Smooth muscle cell (in vitro differentiated cells): Measurements from ENCODE around the gene ST7L. TPM values are rescaled to one million over a fixed set of nuclear protein-coding genes. Genes with fewer than 3 reads are reported as not detected.

Experiments used
- DNase-seq: peaks from one replicate; lab custom pipeline; 2025; ENCODE audit not compliant: unreplicated experiment; lab: John Stamatoyannopoulos, UW
- H2AFZ ChIP-seq: fragments of 200-600 bp; sonication (generic); 2 replicates; pipeline ENCODE4 v1.6.0; 2016; ENCODE audit warnings: antibody characterized with exemption, low read depth, mild to moderate bottlenecking
- H3F3A ChIP-seq: fragments of 200-600 bp; sonication (generic); 2 replicates; pipeline ENCODE4 v1.6.0; 2017; ENCODE audit warnings: antibody characterized with exemption, low read depth
- H3K27ac ChIP-seq: fragments of 200-600 bp; sonication (generic); 2 replicates; pipeline ENCODE4 v1.5.1; 2016; ENCODE audit warnings: low read depth, mild to moderate bottlenecking
- H3K27me3 ChIP-seq: fragments of 200-600 bp; sonication (generic); 2 replicates; pipeline ENCODE4 v1.6.1; 2016; ENCODE audit warnings: low read depth, mild to moderate bottlenecking
- H3K36me3 ChIP-seq: fragments of 200-600 bp; sonication (generic); 2 replicates; pipeline ENCODE4 v1.5.1; 2016; ENCODE audit warnings: low read depth
- H3K4me1 ChIP-seq: fragments of 200-600 bp; sonication (generic); 2 replicates; pipeline ENCODE4 v1.5.1; 2016; ENCODE audit warnings: low read depth
- H3K4me2 ChIP-seq: fragments of 200-600 bp; sonication (generic); 2 replicates; pipeline ENCODE4 v1.6.0; 2016; ENCODE audit warnings: mild to moderate bottlenecking
- H3K4me3 ChIP-seq: fragments of 200-600 bp; sonication (generic); 2 replicates; pipeline ENCODE4 v1.5.1; 2016; ENCODE audit warnings: mild to moderate bottlenecking
- H3K79me2 ChIP-seq: fragments of 200-600 bp; sonication (generic); 2 replicates; pipeline ENCODE4 v1.6.0; 2016; ENCODE audit warnings: low read depth, mild to moderate bottlenecking
- H3K9ac ChIP-seq: fragments of 200-600 bp; sonication (generic); 2 replicates; pipeline ENCODE4 v1.6.0; 2016; ENCODE audit warnings: low read depth
- H3K9me3 ChIP-seq: fragments of 200-600 bp; sonication (generic); replicated peaks from 2 replicates; pipeline ENCODE4 v1.5.1; 2016; ENCODE audit warnings: low read depth
- H4K20me1 ChIP-seq: fragments of 200-600 bp; sonication (generic); 2 replicates; pipeline ENCODE4 v1.6.0; 2016; ENCODE audit warnings: low read depth
- CTCF ChIP-seq: fragments of 200-600 bp; sonication (generic); IDR thresholded peaks from 2 replicates; pipeline ENCODE4 v1.5.1; 2017; ENCODE audit warnings: borderline replicate concordance, mild to moderate bottlenecking, antibody characterized with exemption; ENCODE audit not compliant: insufficient read depth, poor library complexity, severe bottlenecking
- WGBS: methylation state at CpG from one replicate; pipeline ENCODE4 v1.1.7; 2016; ENCODE audit warnings: low lambda C conversion rate; 5-methylcytosine and 5-hydroxymethylcytosine counted together
- polyA plus RNA-seq: library from polyadenylated mRNA; unstranded; fragments of >200 nt; fragmentation: Nextera tagmentation; extraction: Ambion mirVana; gene quantifications from 2 replicates; pipeline ENCODE4 v1.2.1, GENCODE V29; 2016
- total RNA-seq: library from RNA; depleted of rRNA; stranded (reverse); fragments of >200 nt; gene quantifications from 2 replicates; pipeline ENCODE4 v1.2.3, GENCODE V29; 2014

ST7L gene
- total and polyA plus RNA-seq, 2 experiments from 2014 or later, result 11.8 to 28.0 TPM

- peaks cover 25% of the 10 kb centered on the region for H3K4me1 ChIP-seq
- no peaks in the 10 kb centered on the region for H3K27me3 ChIP-seq
- no peak overlapping the region for H3K4me2 ChIP-seq
- no peaks in the 10 kb centered on the region for H3K9me3 ChIP-seq
- no peak for TF ChIP-seq CTCF
- no peak for DNase-seq
- WGBS, result 95% methylated on average over 2 of the region's 2 CpGs
- H4K20me1 ChIP-seq, result peaks cover 13% of the 10 kb centered on the region
- H3K27ac ChIP-seq, result no peak overlapping the region
- H3K9ac ChIP-seq, result no peak overlapping the region
- no peaks in the 10 kb centered on the region for H3K36me3 ChIP-seq
- H3K4me3 ChIP-seq, result no peak overlapping the region
- H2AFZ ChIP-seq, result no peak overlapping the region
- H3F3A ChIP-seq, result peaks cover 10% of the 10 kb centered on the region
- no peaks in the 10 kb centered on the region for H3K79me2 ChIP-seq
Measured at GRCh38 chr1:112518186-112518585, 100.8 kb downstream of the ST7L start.

DNA sequence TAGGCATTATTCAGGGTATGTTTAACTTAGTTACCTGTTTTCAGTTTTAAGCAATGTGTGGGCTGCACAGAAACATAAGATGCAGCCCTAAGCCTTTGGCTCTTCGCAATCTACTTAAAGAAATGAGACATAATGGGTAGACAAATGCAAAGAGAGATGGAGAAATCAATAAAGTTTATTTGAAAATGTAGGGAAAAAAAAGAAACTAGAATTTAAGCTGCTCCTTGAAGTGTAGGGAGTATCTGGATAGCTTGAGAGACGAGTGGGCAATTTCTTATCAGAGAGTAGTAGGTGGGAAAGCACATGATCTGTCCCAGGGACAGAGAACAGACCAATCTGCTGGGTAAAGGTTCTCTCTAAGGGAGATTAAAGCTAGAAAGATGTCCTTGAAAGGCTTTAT lies 101.3 kb downstream of the ST7L start:
- no peak overlapping the region for H2AFZ ChIP-seq
- H3F3A ChIP-seq, result peaks cover 10% of the 10 kb centered on the region
- no peaks in the 10 kb centered on the region for H3K9me3 ChIP-seq
- no peaks in the 10 kb centered on the region for H3K27me3 ChIP-seq
- H3K4me3 ChIP-seq, result no peak overlapping the region
- 67% methylated on average over 2 of the region's 2 CpGs for WGBS
- H3K4me1 ChIP-seq, result peaks cover 21% of the 10 kb centered on the region
- no peak overlapping the region for H3K4me2 ChIP-seq
- no peak overlapping the region for H3K9ac ChIP-seq
- H3K79me2 ChIP-seq, result no peaks in the 10 kb centered on the region
- no peak overlapping the region for H3K27ac ChIP-seq
- TF ChIP-seq CTCF, result no peak
- no peak for DNase-seq
- H3K36me3 ChIP-seq, result no peaks in the 10 kb centered on the region
- peaks cover 13% of the 10 kb centered on the region for H4K20me1 ChIP-seq

- peaks cover 7% of the 10 kb centered on the region for H3F3A ChIP-seq
- no peak for TF ChIP-seq CTCF
- no peak overlapping the region for H2AFZ ChIP-seq
- no peaks in the 10 kb centered on the region for H3K27me3 ChIP-seq
- 96% methylated on average over 9 of the region's 9 CpGs for WGBS
- H3K27ac ChIP-seq, result no peak overlapping the region
- H3K9me3 ChIP-seq, result no peaks in the 10 kb centered on the region
- DNase-seq, result no peak
- peaks cover 10% of the 10 kb centered on the region for H4K20me1 ChIP-seq
- H3K36me3 ChIP-seq, result no peaks in the 10 kb centered on the region
- no peak overlapping the region for H3K4me3 ChIP-seq
- H3K4me2 ChIP-seq, result no peak overlapping the region
- peaks cover 18% of the 10 kb centered on the region for H3K4me1 ChIP-seq
- no peaks in the 10 kb centered on the region for H3K79me2 ChIP-seq
- no peak overlapping the region for H3K9ac ChIP-seq
Measured at GRCh38 chr1:112517231-112517630, 101.7 kb downstream of the ST7L start.

DNA sequence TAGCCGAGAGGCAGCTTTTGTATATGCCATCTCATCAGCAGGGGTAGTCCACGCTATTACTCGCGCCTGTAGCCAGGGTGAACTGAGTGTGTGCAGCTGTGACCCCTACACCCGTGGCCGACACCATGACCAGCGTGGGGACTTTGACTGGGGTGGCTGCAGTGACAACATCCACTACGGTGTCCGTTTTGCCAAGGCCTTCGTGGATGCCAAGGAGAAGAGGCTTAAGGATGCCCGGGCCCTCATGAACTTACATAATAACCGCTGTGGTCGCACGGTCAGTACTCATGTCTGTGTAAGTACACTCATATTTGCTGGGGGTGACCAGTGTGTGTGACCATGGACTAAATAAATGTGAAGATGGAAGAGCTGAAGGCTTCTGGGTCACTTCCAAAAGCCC lies 102.8 kb downstream of the ST7L start:
- Histone ChIP-seq H3K9ac (no peak overlapping the region), H3K9me3 (no peaks in the 10 kb centered on the region), H3K36me3 (no peaks in the 10 kb centered on the region), H3K4me2 (no peak overlapping the region), H3K27ac (no peak overlapping the region), H2AFZ (no peak overlapping the region), H3K4me3 (no peak overlapping the region), H3F3A (no peaks in the 10 kb centered on the region), H4K20me1 (no peaks in the 10 kb centered on the region), H3K4me1 (peaks cover 14% of the 10 kb centered on the region), H3K79me2 (no peaks in the 10 kb centered on the region), H3K27me3 (no peaks in the 10 kb centered on the region)
- 94% methylated on average over 14 of the region's 14 CpGs for WGBS
- no peak for TF ChIP-seq CTCF
- DNase-seq, result no peak
